H1 (cell line): ENCODE results near the gene NEK2. TPM values are rescaled to one million over a fixed set of nuclear protein-coding genes. Genes with fewer than 3 reads are reported as not detected.

Experiments
- CTCF ChIA-PET: fragments of 300-600 bp; sonication (Branson Sonifier 250); formaldehyde crosslinking; loops from one replicate; lab custom pipeline; 2021; ENCODE audit not compliant: partially characterized antibody; lab: Charles Lee
- POLR2A ChIA-PET: fragments of 300-600 bp; sonication (Branson Sonifier 250); formaldehyde crosslinking; loops from one replicate; lab custom pipeline; 2021; ENCODE audit warnings: inconsistent platforms; ENCODE audit not compliant: partially characterized antibody; lab: Charles Lee
- DNase-seq, 2 experiments: peaks; one replicate each; pipeline versions ENCODE4 v3.0.0 to v3.0.0-alpha.2; 2010 to 2022; ENCODE audit warnings: low spot score in 2 of 2, low read depth in 1 of 2, mixed read lengths in 1 of 2
- FAIRE-seq: peaks from 2 replicates; lab custom pipeline; 2011; peaks lifted over from hg19 to GRCh38; lab: Jason Lieb, UNC
- H2AFZ ChIP-seq: 2 replicates; pipeline ENCODE4 v1.8.1; 2012; ENCODE audit warnings: low read length, inconsistent platforms
- H2AK5ac ChIP-seq: 2 replicates; pipeline ENCODE4 v1.6.1; 2013; ENCODE audit warnings: low read depth, low read length
- H2BK120ac ChIP-seq: replicated peaks from 2 replicates; pipeline ENCODE3; 2013; ENCODE audit warnings: low read depth, low read length, inconsistent platforms
- H2BK12ac ChIP-seq: 2 replicates; pipeline ENCODE4 v1.6.1; 2013; ENCODE audit warnings: low read depth, low read length
- H2BK15ac ChIP-seq: 2 replicates; pipeline ENCODE4 v1.6.1; 2013; ENCODE audit warnings: low read length
- H2BK20ac ChIP-seq: 2 replicates; pipeline ENCODE4 v1.6.1; 2013; ENCODE audit warnings: low read length
- H2BK5ac ChIP-seq: 2 replicates; pipeline ENCODE4 v1.6.1; 2013; ENCODE audit warnings: low read depth, low read length
- H3K14ac ChIP-seq: 2 replicates; pipeline ENCODE4 v1.6.1; 2013; ENCODE audit warnings: inconsistent platforms; ENCODE audit not compliant: insufficient read length
- H3K18ac ChIP-seq: 2 replicates; pipeline ENCODE4 v1.6.1; 2013; ENCODE audit warnings: low read length; ENCODE audit errors: extremely low read depth
- H3K23ac ChIP-seq: 2 replicates; pipeline ENCODE4 v1.6.1; 2013; ENCODE audit warnings: inconsistent platforms; ENCODE audit not compliant: insufficient read length
- H3K23me2 ChIP-seq: 2 replicates; pipeline ENCODE4 v1.6.1; 2013; ENCODE audit warnings: low read depth, low read length
- H3K27ac ChIP-seq: 2 replicates; pipeline ENCODE4 v1.6.1; 2011; ENCODE audit warnings: low read depth, low read length, inconsistent platforms
- H3K27me3 ChIP-seq, 4 experiments: replicated peaks in 1 of 4; 1 replicate in 1 of 4; 2 replicates in 3 of 4; pipeline versions ENCODE4 v1.6.1 to v1.8.1; 2011 to 2013; ENCODE audit warnings: low read length in 3 of 4, mild to moderate bottlenecking in 3 of 4, inconsistent platforms in 2 of 4, mixed read lengths in 2 of 4, moderate library complexity in 1 of 4; ENCODE audit not compliant: control insufficient read depth in 3 of 4, insufficient read depth in 3 of 4; ENCODE audit errors: extremely low read depth in 1 of 4
- H3K36me3 ChIP-seq, 4 experiments: 2 replicates each; pipeline versions ENCODE4 v1.6.1 to v1.8.1; 2011 to 2013; ENCODE audit warnings: mild to moderate bottlenecking in 4 of 4, low read length in 3 of 4, moderate library complexity in 2 of 4, control low read depth in 1 of 4, inconsistent platforms in 1 of 4; ENCODE audit not compliant: insufficient read depth in 4 of 4, control insufficient read depth in 2 of 4
- H3K4ac ChIP-seq: replicated peaks from 2 replicates; pipeline ENCODE3; 2013; ENCODE audit warnings: low read length, low read depth, mixed read lengths, inconsistent platforms; ENCODE audit not compliant: insufficient read length
- H3K4me1 ChIP-seq, 4 experiments: replicated peaks in 1 of 4; 1 replicate in 1 of 4; 2 replicates in 3 of 4; pipeline versions ENCODE4 v1.6.1 to v1.8.1; 2011 to 2013; ENCODE audit warnings: low read length in 3 of 4, inconsistent platforms in 2 of 4, mixed read lengths in 1 of 4; ENCODE audit not compliant: insufficient read depth in 4 of 4, control insufficient read depth in 3 of 4
- H3K4me2 ChIP-seq, 2 experiments: 2 replicates each; pipeline versions ENCODE4 v1.6.1 to v1.8.1; 2011 to 2013; ENCODE audit warnings: low read depth in 2 of 2, low read length in 2 of 2, control low read depth in 1 of 2, inconsistent platforms in 1 of 2, mild to moderate bottlenecking in 1 of 2; ENCODE audit not compliant: insufficient read depth in 1 of 2
- H3K4me3 ChIP-seq, 4 experiments: fragments of 200-600, 300-600 bp in 1 of 4; sonication (generic), shearing (Covaris generic), sonication (Bioruptor Twin) in 1 of 4; 2 replicates each; pipeline versions ENCODE4 v1.5.1 to v1.8.1; 2011 to 2016; ENCODE audit warnings: low read length in 4 of 4, low read depth in 3 of 4, control low read depth in 2 of 4, inconsistent platforms in 2 of 4, mild to moderate bottlenecking in 2 of 4, mixed read lengths in 1 of 4, moderate library complexity in 1 of 4; ENCODE audit not compliant: insufficient read depth in 2 of 4; ENCODE audit errors: extremely low read depth in 1 of 4
- H3K56ac ChIP-seq: replicated peaks from 2 replicates; pipeline ENCODE3; 2013; ENCODE audit warnings: low read depth, mild to moderate bottlenecking, mixed read lengths, low read length, inconsistent platforms; ENCODE audit not compliant: insufficient read length
- H3K79me1 ChIP-seq: 2 replicates; pipeline ENCODE4 v1.6.1; 2013; ENCODE audit warnings: low read depth, low read length, control low read depth
- H3K79me2 ChIP-seq, 2 experiments: 2 replicates each; pipeline versions ENCODE4 v1.6.1 to v1.8.1; 2012 to 2013; ENCODE audit warnings: low read length in 2 of 2, mild to moderate bottlenecking in 2 of 2, inconsistent platforms in 1 of 2; ENCODE audit not compliant: insufficient read depth in 2 of 2, control insufficient read depth in 1 of 2
- H3K9ac ChIP-seq, 4 experiments: replicated peaks in 1 of 4; 1 replicate in 1 of 4; 2 replicates in 3 of 4; pipeline versions ENCODE4 v1.6.1 to v1.8.1; 2011 to 2013; ENCODE audit warnings: low read depth in 3 of 4, low read length in 3 of 4, control low read depth in 2 of 4, mild to moderate bottlenecking in 2 of 4, moderate library complexity in 2 of 4, inconsistent platforms in 1 of 4; ENCODE audit errors: extremely low read depth in 1 of 4
- H3K9me3 ChIP-seq, 2 experiments: 2 replicates each; pipeline versions ENCODE4 v1.6.1 to v1.8.1; 2012 to 2013; ENCODE audit warnings: mild to moderate bottlenecking in 2 of 2, moderate library complexity in 2 of 2, control low read depth in 1 of 2, inconsistent platforms in 1 of 2, low read depth in 1 of 2, low read length in 1 of 2, mixed read lengths in 1 of 2; ENCODE audit not compliant: insufficient read depth in 2 of 2
- H4K20me1 ChIP-seq, 2 experiments: replicated peaks in 1 of 2; 2 replicates each; pipeline versions ENCODE3 to v1.8.1; 2011 to 2013; ENCODE audit warnings: inconsistent platforms in 2 of 2, low read length in 2 of 2, mild to moderate bottlenecking in 1 of 2; ENCODE audit not compliant: insufficient read depth in 2 of 2, control insufficient read depth in 1 of 2
- H4K5ac ChIP-seq: 2 replicates; pipeline ENCODE4 v1.6.1; 2013; ENCODE audit warnings: low read length, low read depth, mixed read lengths, inconsistent platforms; ENCODE audit not compliant: insufficient read length
- H4K8ac ChIP-seq: 2 replicates; pipeline ENCODE4 v1.8.0; 2013; ENCODE audit warnings: mild to moderate bottlenecking, moderate library complexity, low read length, inconsistent platforms; ENCODE audit not compliant: insufficient read depth; ENCODE audit errors: extremely low read depth
- H4K91ac ChIP-seq: replicated peaks from 2 replicates; pipeline ENCODE3; 2013; ENCODE audit warnings: low read length, mixed read lengths, inconsistent platforms; ENCODE audit not compliant: insufficient read length
- CHD1 ChIP-seq: IDR thresholded peaks from 2 replicates; pipeline ENCODE4 v1.6.1; 2012; ENCODE audit warnings: low read depth, low read length, improper control_type of control experiment
- CTBP2 ChIP-seq: IDR thresholded peaks from 2 replicates; pipeline ENCODE4 v1.7.0; 2011; ENCODE audit warnings: borderline replicate concordance, mild to moderate bottlenecking, moderate library complexity, mixed read lengths, low read length; ENCODE audit not compliant: insufficient read depth, insufficient read length
- EP300 ChIP-seq, 2 experiments: IDR thresholded peaks; 1 replicate in 1 of 2; 2 replicates in 1 of 2; pipeline ENCODE4 v1.6.1; 2011 to 2012; ENCODE audit warnings: low read depth in 2 of 2, low read length in 2 of 2, mild to moderate bottlenecking in 2 of 2, borderline replicate concordance in 1 of 2, inconsistent platforms in 1 of 2, moderate library complexity in 1 of 2
- KDM1A ChIP-seq: fragments of 200-600, 300-600 bp; sonication (generic); IDR thresholded peaks from 2 replicates; pipeline ENCODE4 v1.7.1; 2016; ENCODE audit warnings: mild to moderate bottlenecking, low read length, borderline replicate concordance
- SIRT6 ChIP-seq: IDR thresholded peaks from one replicate; pipeline ENCODE4 v1.7.1; 2012; ENCODE audit warnings: low read length, inconsistent platforms
- WGBS, 2 experiments: shearing (Covaris generic) in 1 of 2; methylation state at CpG; one replicate each; pipeline versions ENCODE4 v1.1.6 to v1.1.7; 2013 to 2015; ENCODE audit warnings: low lambda C conversion rate in 2 of 2, mixed read lengths in 2 of 2, inconsistent platforms in 1 of 2, low coverage in 1 of 2, missing lambda C conversion rate in 1 of 2; ENCODE audit not compliant: insufficient replicate concordance in 2 of 2, insufficient coverage in 1 of 2, insufficient read length in 1 of 2; ENCODE audit errors: extremely low coverage in 1 of 2, missing lambda C conversion rate in 1 of 2; 5-methylcytosine and 5-hydroxymethylcytosine counted together
- polyA plus RNA-seq, 7 experiments: library from polyadenylated mRNA; depleted of rRNA in 3 of 7; stranded (reverse) in 5 of 7; unstranded in 2 of 7; fragments of >200 nt in 5 of 7; fragments of 200-250 nt in 2 of 7; gene quantifications; 1 replicate in 5 of 7; 2 replicates in 1 of 7; 4 replicates in 1 of 7; pipeline versions ENCODE4 v1.2.1 to v1.2.3, GENCODE V29; 2011 to 2013; ENCODE audit warnings: missing spikeins in 2 of 7, mixed read lengths in 2 of 7
- total RNA-seq: library from RNA; stranded (reverse); fragmentation: NEBNext Ultra II Directional; extraction: Animal tissue kit (Norgen Biotek cat#: 25700); gene quantifications from 2 replicates; pipeline ENCODE4 v1.2.1, GENCODE V29; 2021

NEK2 gene
- total and polyA plus RNA-seq, 2 of the 8 experiments (the other 6 are each of a cell fraction or from before 2014, with no cell fraction given) = 8.4 to 22.9 TPM

- H2BK20ac ChIP-seq = no peak overlapping the region
- no peak overlapping the region for H3K56ac ChIP-seq
- no peaks in the 10 kb centered on the region for H3K9me3 ChIP-seq
- H3K14ac ChIP-seq = no peak overlapping the region
- H4K91ac ChIP-seq = no peak overlapping the region
- no peak overlapping the region for H3K23ac ChIP-seq
- H3K27me3 ChIP-seq = peaks cover 1 to 9% (median 5%) of the 10 kb centered on the region in 4 experiments; a peak in 6 of 7 replicates
- H3K4me3 ChIP-seq = no peak overlapping the region
- no peaks in the 10 kb centered on the region for H3K79me2 ChIP-seq
- no peaks in the 10 kb centered on the region for H4K20me1 ChIP-seq
- H3K9ac ChIP-seq = no peak overlapping the region
- no peak overlapping the region for H2BK5ac ChIP-seq
- FAIRE-seq (no peak), DNase-seq (no peak)
- H2AK5ac ChIP-seq = no peak overlapping the region
- POLR2A ChIA-PET = interaction anchor here (1.0 kb wide), 1 partner anchor 140 kb away, joined by 4 read pairs; no protein-coding TSS in a partner anchor
- H3K4ac ChIP-seq = no peak overlapping the region
- no peak overlapping the region for H4K5ac ChIP-seq
- no peak overlapping the region for H2AFZ ChIP-seq
- H3K18ac ChIP-seq = no peak overlapping the region
- peaks cover 4% of the 10 kb centered on the region for H3K23me2 ChIP-seq
- CTCF ChIA-PET = interaction anchor here (0.7 to 5.1 kb wide), 24 partner anchors 7 to 402 kb away, joined by 3 to 50 read pairs (median 6); partner anchors contain the start of genes DTL and INTS7
- H3K27ac ChIP-seq = no peak overlapping the region
- H2BK120ac ChIP-seq = no peak overlapping the region
- no peaks in the 10 kb centered on the region; a peak in 1 of 7 replicates for H3K4me1 ChIP-seq
- no peaks in the 10 kb centered on the region for H3K36me3 ChIP-seq
- no peak overlapping the region for H3K4me2 ChIP-seq
- no peak overlapping the region for H2BK15ac ChIP-seq
- no peaks in the 10 kb centered on the region for H3K79me1 ChIP-seq
- WGBS, 2 experiments = 83% methylated on average over 1 of the region's 1 CpG; no CpG with 5 or more reads in 1 of the 2 experiments
- no peak overlapping the region for H4K8ac ChIP-seq
- no peak overlapping the region for H2BK12ac ChIP-seq
- TF ChIP-seq EP300 (IDR thresholded peaks at IDR 0.05; ENCODE audit: borderline replicate concordance in 1 of 2, low read depth in 2 of 2, low read length in 2 of 2) = no peak
- TF ChIP-seq KDM1A = no peak
- TF ChIP-seq CTBP2 = no peak
- no peak for TF ChIP-seq SIRT6
- no peak for TF ChIP-seq CHD1
Observed at GRCh38 chr1:211697356-211697755, 21.9 kb upstream of the NEK2 start.
